H9 (cell line): Measurements from ENCODE around the gene AKNA. TPM values are rescaled to one million over a fixed set of nuclear protein-coding genes. Genes with fewer than 3 reads are reported as not detected.

Source experiments
- DNase-seq: peaks from one replicate; pipeline ENCODE4 v3.0.0-alpha.2; 2017
- H2AFZ ChIP-seq: one replicate; pipeline ENCODE4 v1.6.1; 2013; ENCODE audit warnings: mild to moderate bottlenecking, low read length, control low read depth, moderate library complexity
- H2AK5ac ChIP-seq: 2 replicates; pipeline ENCODE4 v1.6.1; 2013; ENCODE audit warnings: low read length, control low read depth, mixed read lengths; ENCODE audit not compliant: insufficient read length
- H2BK120ac ChIP-seq: one replicate; pipeline ENCODE4 v1.6.1; 2013; ENCODE audit warnings: low read depth, mild to moderate bottlenecking, low read length, control low read depth, inconsistent platforms; ENCODE audit not compliant: poor library complexity, severe bottlenecking
- H2BK12ac ChIP-seq: 2 replicates; pipeline ENCODE4 v1.6.1; 2013; ENCODE audit warnings: low read length, control low read depth, mixed read lengths, low read depth; ENCODE audit not compliant: insufficient read length
- H2BK15ac ChIP-seq: 2 replicates; pipeline ENCODE4 v1.6.1; 2013; ENCODE audit warnings: low read depth, low read length, control low read depth
- H2BK20ac ChIP-seq: one replicate; pipeline ENCODE4 v1.6.1; 2013; ENCODE audit warnings: low read depth, mild to moderate bottlenecking, low read length, control low read depth, inconsistent platforms; ENCODE audit not compliant: poor library complexity, severe bottlenecking
- H2BK5ac ChIP-seq: 2 replicates; pipeline ENCODE4 v1.6.1; 2013; ENCODE audit warnings: low read length, control low read depth, mixed read lengths; ENCODE audit not compliant: insufficient read length
- H3K14ac ChIP-seq: 2 replicates; pipeline ENCODE4 v1.6.1; 2013; ENCODE audit warnings: low read length, control low read depth; ENCODE audit not compliant: insufficient read depth
- H3K18ac ChIP-seq: 2 replicates; pipeline ENCODE4 v1.6.1; 2013; ENCODE audit warnings: low read depth, mild to moderate bottlenecking, mixed read lengths, low read length, control low read depth; ENCODE audit not compliant: insufficient read length
- H3K23ac ChIP-seq: 2 replicates; pipeline ENCODE4 v1.6.1; 2013; ENCODE audit warnings: low read length, control low read depth, mixed read lengths, low read depth; ENCODE audit not compliant: insufficient read length
- H3K23me2 ChIP-seq: 2 replicates; pipeline ENCODE4 v1.6.1; 2013; ENCODE audit warnings: low read depth, mild to moderate bottlenecking, mixed read lengths, low read length, control low read depth; ENCODE audit not compliant: insufficient read length, poor library complexity, severe bottlenecking
- H3K27ac ChIP-seq: 2 replicates; pipeline ENCODE4 v1.5.1; 2013; ENCODE audit warnings: low read length, control low read depth, mixed read lengths, low read depth; ENCODE audit not compliant: insufficient read length
- H3K27me3 ChIP-seq: 2 replicates; pipeline ENCODE4 v1.6.1; 2013; ENCODE audit warnings: low read length, control low read depth, inconsistent platforms; ENCODE audit not compliant: insufficient read depth
- H3K4ac ChIP-seq: 2 replicates; pipeline ENCODE4 v1.6.1; 2013; ENCODE audit warnings: low read depth, mild to moderate bottlenecking, control low read depth, inconsistent platforms, low read length, moderate library complexity
- H3K4me1 ChIP-seq: 2 replicates; pipeline ENCODE4 v1.6.1; 2013; ENCODE audit warnings: low read length, control low read depth, inconsistent platforms; ENCODE audit not compliant: insufficient read depth
- H3K4me2 ChIP-seq: 2 replicates; pipeline ENCODE4 v1.6.1; 2013; ENCODE audit warnings: low read length, control low read depth, mixed read lengths; ENCODE audit not compliant: insufficient read length, insufficient read depth
- H3K56ac ChIP-seq: 2 replicates; pipeline ENCODE4 v1.6.1; 2013; ENCODE audit warnings: low read depth, mild to moderate bottlenecking, mixed read lengths, low read length, control low read depth; ENCODE audit not compliant: insufficient read length
- H3K79me1 ChIP-seq: 2 replicates; pipeline ENCODE4 v1.6.1; 2013; ENCODE audit warnings: low read depth, mild to moderate bottlenecking, moderate library complexity, low read length, control low read depth, inconsistent platforms; ENCODE audit not compliant: insufficient read depth, poor library complexity, severe bottlenecking
- H3K79me2 ChIP-seq: 2 replicates; pipeline ENCODE4 v1.6.1; 2013; ENCODE audit warnings: low read length, control low read depth, inconsistent platforms; ENCODE audit not compliant: insufficient read depth
- H3K9ac ChIP-seq: 2 replicates; pipeline ENCODE4 v1.6.1; 2013; ENCODE audit warnings: low read length, control low read depth, mixed read lengths; ENCODE audit not compliant: insufficient read length; ENCODE audit errors: extremely low read depth
- H3K9me3 ChIP-seq: one replicate; pipeline ENCODE4 v1.6.1; 2013; ENCODE audit warnings: low read depth, low read length, inconsistent platforms; ENCODE audit not compliant: control insufficient read depth
- H3T11ph ChIP-seq: one replicate; pipeline ENCODE4 v1.6.1; 2013; ENCODE audit warnings: mild to moderate bottlenecking, low read length, control low read depth, inconsistent platforms
- H4K20me1 ChIP-seq: one replicate; pipeline ENCODE4 v1.6.1; 2013; ENCODE audit not compliant: control insufficient read depth, insufficient read length, insufficient read depth
- H4K5ac ChIP-seq: 2 replicates; pipeline ENCODE4 v1.6.1; 2013; ENCODE audit warnings: low read depth, mild to moderate bottlenecking, mixed read lengths, low read length, control low read depth; ENCODE audit not compliant: insufficient read length
- H4K8ac ChIP-seq: replicated peaks from 2 replicates; pipeline ENCODE4 v1.6.1; 2013; ENCODE audit warnings: low read length, control low read depth, mixed read lengths, low read depth; ENCODE audit not compliant: insufficient read length
- H4K91ac ChIP-seq: 2 replicates; pipeline ENCODE4 v1.6.1; 2013; ENCODE audit warnings: low read depth, mild to moderate bottlenecking, moderate library complexity, mixed read lengths, low read length, control low read depth; ENCODE audit not compliant: insufficient read length
- H3K27ac Mint-ChIP-seq, 3 experiments: 2 replicates in 2 of 3; 3 replicates in 1 of 3; pipeline ENCODE4 v1.8.0; 2020 to 2021; ENCODE audit warnings: mixed read lengths in 3 of 3, mild to moderate bottlenecking in 1 of 3, moderate library complexity in 1 of 3
- H3K27me3 Mint-ChIP-seq: 2 replicates; pipeline ENCODE4 v1.8.0; 2021; ENCODE audit warnings: low read depth, mild to moderate bottlenecking, moderate library complexity, mixed read lengths
- H3K36me3 Mint-ChIP-seq, 3 experiments: 2 replicates in 2 of 3; 3 replicates in 1 of 3; pipeline ENCODE4 v1.8.0; 2020 to 2021; ENCODE audit warnings: low read depth in 3 of 3, mixed read lengths in 3 of 3; ENCODE audit not compliant: insufficient read depth in 1 of 3
- H3K4me1 Mint-ChIP-seq, 2 experiments: 2 replicates each; pipeline ENCODE4 v1.8.0; 2020; ENCODE audit warnings: mixed read lengths in 2 of 2
- H3K4me3 Mint-ChIP-seq, 2 experiments: 2 replicates in 1 of 2; 3 replicates in 1 of 2; pipeline ENCODE4 v1.8.0; 2020 to 2021; ENCODE audit warnings: mild to moderate bottlenecking in 2 of 2, mixed read lengths in 2 of 2, moderate library complexity in 1 of 2
- H3K9me3 Mint-ChIP-seq, 2 experiments: 2 replicates in 1 of 2; 3 replicates in 1 of 2; pipeline ENCODE4 v1.8.0; 2020; ENCODE audit warnings: mild to moderate bottlenecking in 2 of 2, mixed read lengths in 2 of 2, moderate library complexity in 1 of 2
- CTCF ChIP-seq: fragments of 200-600 bp; sonication (generic); conservative IDR thresholded peaks from 3 replicates; pipeline ENCODE4 v1.8.0; 2021; ENCODE audit warnings: antibody characterized with exemption, mild to moderate bottlenecking
- WGBS: extraction: QIAGEN DNeasy Blood & Tissue Kit; methylation state at CpG from one replicate; pipeline ENCODE4 v1.1.7; 2013; ENCODE audit warnings: missing lambda C conversion rate, low lambda C conversion rate, mixed read lengths; ENCODE audit not compliant: insufficient read length; ENCODE audit errors: extremely low coverage; 5-methylcytosine and 5-hydroxymethylcytosine counted together
- total RNA-seq: library from RNA; stranded (reverse); gene quantifications from 2 replicates; pipeline ENCODE4 v1.2.1, GENCODE V29; 2021

The AKNA gene
- total RNA-seq, 1 experiment from 2014 or later = 19.7 TPM

GRCh38 chr9:114411452-114411851, 23.7 kb upstream of the AKNA start:
- peaks cover 0 to 1% (median 0%) of the 10 kb centered on the region in 3 experiments; a peak in 1 of 7 replicates for H3K36me3 Mint-ChIP-seq
- no peak overlapping the region for H3K18ac ChIP-seq
- no peak overlapping the region for H4K5ac ChIP-seq
- H4K8ac ChIP-seq = no peak overlapping the region
- H3K23me2 ChIP-seq = no peaks in the 10 kb centered on the region
- TF ChIP-seq CTCF = no peak
- no peak overlapping the region for H2BK15ac ChIP-seq
- no peak overlapping the region for H3K14ac ChIP-seq
- no CpG with 5 or more reads among the region's 6 CpGs for WGBS
- H2BK120ac ChIP-seq = no peak overlapping the region
- no peak for DNase-seq
- H3K4ac ChIP-seq = no peak overlapping the region
- no peak overlapping the region for H2BK5ac ChIP-seq
- no peaks in the 10 kb centered on the region for H3K79me1 ChIP-seq
- peaks cover 5% of the 10 kb centered on the region; the same call in 1 of the 2 replicates for H3K4me1 ChIP-seq
- peaks cover 6% of the 10 kb centered on the region for H3K27me3 Mint-ChIP-seq
- no peak overlapping the region for H3K27ac Mint-ChIP-seq
- H3K9me3 ChIP-seq = no peaks in the 10 kb centered on the region
- no peak overlapping the region for H3T11ph ChIP-seq
- no peak overlapping the region for H3K23ac ChIP-seq
- no peak overlapping the region for H2BK12ac ChIP-seq
- no peak overlapping the region for H2BK20ac ChIP-seq
- H2AK5ac ChIP-seq = no peak overlapping the region
- no peak overlapping the region for H2AFZ ChIP-seq
- no peak overlapping the region for H3K4me2 ChIP-seq
- no peak overlapping the region for H4K91ac ChIP-seq
- H4K20me1 ChIP-seq = no peaks in the 10 kb centered on the region
- H3K4me1 Mint-ChIP-seq = peaks cover 28 to 52% of the 10 kb centered on the region in 2 experiments
- H3K79me2 ChIP-seq = no peaks in the 10 kb centered on the region
- no peak overlapping the region for H3K27ac ChIP-seq
- H3K4me3 Mint-ChIP-seq = no peak overlapping the region
- no peak overlapping the region for H3K9ac ChIP-seq
- no peak overlapping the region for H3K56ac ChIP-seq
- H3K27me3 ChIP-seq = no peaks in the 10 kb centered on the region
- H3K9me3 Mint-ChIP-seq = no peaks in the 10 kb centered on the region
